Neural cell (in vitro differentiated cells): ENCODE results near the gene THEM4.

Source experiments
- EP300 ChIP-seq: fragments of 450-650 bp; conservative IDR thresholded peaks from 2 replicates; pipeline ENCODE4 v1.6.1; 2014; ENCODE audit warnings: antibody characterized with exemption, mild to moderate bottlenecking, moderate library complexity; ENCODE audit not compliant: poor library complexity, severe bottlenecking
- EZH2 ChIP-seq: fragments of 200-600, 300-800 bp; shearing (Covaris generic), sonication (generic); IDR thresholded peaks from 2 replicates; pipeline ENCODE4 v1.6.1; 2014; ENCODE audit warnings: antibody characterized with exemption, low read length, borderline replicate concordance, mild to moderate bottlenecking; ENCODE audit not compliant: insufficient read depth, poor library complexity, severe bottlenecking
- MXI1 ChIP-seq: fragments of 450-650 bp; conservative IDR thresholded peaks from 2 replicates; pipeline ENCODE4 v1.6.1; 2014; ENCODE audit warnings: antibody characterized with exemption, mild to moderate bottlenecking; ENCODE audit not compliant: poor library complexity, severe bottlenecking
- POLR2AphosphoS5 ChIP-seq: IDR thresholded peaks from 2 replicates; pipeline ENCODE4 v1.6.1; 2012
- SMC3 ChIP-seq: fragments of 450-650 bp; conservative IDR thresholded peaks from 2 replicates; pipeline ENCODE4 v1.6.1; 2014; ENCODE audit warnings: antibody characterized with exemption, mild to moderate bottlenecking, moderate library complexity; ENCODE audit not compliant: poor library complexity
- TF ChIP-seq, protein P1 (sequence below): fragments of 450-650 bp; IDR thresholded peaks from 2 replicates; pipeline ENCODE4 v1.5.1; 2014; ENCODE audit warnings: antibody characterized with exemption, mild to moderate bottlenecking, moderate library complexity; ENCODE audit not compliant: poor library complexity, severe bottlenecking
- TF ChIP-seq, protein P2 (sequence below): IDR thresholded peaks from 2 replicates; pipeline ENCODE4 v1.6.1; 2012; ENCODE audit warnings: borderline replicate concordance

DNA sequence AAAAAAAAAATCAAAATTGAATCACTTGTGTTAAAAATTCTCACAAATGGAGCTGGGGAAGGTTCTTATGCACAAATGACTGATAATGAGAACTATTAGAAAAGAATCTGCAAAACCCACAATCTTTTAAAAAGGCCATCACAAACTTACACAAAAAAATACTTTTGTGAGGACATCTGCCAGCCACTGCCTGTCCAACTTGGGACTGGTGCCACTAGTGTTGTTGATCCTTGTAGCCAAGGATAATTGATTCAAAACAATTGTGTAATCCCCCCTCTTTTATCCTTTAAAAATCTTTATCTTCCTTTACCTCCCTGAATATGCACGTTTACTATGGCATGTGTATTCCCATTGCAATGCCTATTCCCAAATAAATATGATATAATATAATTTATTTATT, 39.2 kb upstream of the THEM4 start:
- no peak for TF ChIP-seq EP300
- TF ChIP-seq, protein P1, sequence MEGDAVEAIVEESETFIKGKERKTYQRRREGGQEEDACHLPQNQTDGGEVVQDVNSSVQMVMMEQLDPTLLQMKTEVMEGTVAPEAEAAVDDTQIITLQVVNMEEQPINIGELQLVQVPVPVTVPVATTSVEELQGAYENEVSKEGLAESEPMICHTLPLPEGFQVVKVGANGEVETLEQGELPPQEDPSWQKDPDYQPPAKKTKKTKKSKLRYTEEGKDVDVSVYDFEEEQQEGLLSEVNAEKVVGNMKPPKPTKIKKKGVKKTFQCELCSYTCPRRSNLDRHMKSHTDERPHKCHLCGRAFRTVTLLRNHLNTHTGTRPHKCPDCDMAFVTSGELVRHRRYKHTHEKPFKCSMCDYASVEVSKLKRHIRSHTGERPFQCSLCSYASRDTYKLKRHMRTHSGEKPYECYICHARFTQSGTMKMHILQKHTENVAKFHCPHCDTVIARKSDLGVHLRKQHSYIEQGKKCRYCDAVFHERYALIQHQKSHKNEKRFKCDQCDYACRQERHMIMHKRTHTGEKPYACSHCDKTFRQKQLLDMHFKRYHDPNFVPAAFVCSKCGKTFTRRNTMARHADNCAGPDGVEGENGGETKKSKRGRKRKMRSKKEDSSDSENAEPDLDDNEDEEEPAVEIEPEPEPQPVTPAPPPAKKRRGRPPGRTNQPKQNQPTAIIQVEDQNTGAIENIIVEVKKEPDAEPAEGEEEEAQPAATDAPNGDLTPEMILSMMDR = no peak
- no peak for TF ChIP-seq EZH2
- TF ChIP-seq SMC3 = no peak
- TF ChIP-seq POLR2AphosphoS5 = no peak
- no peak for TF ChIP-seq MXI1
- TF ChIP-seq, protein P2, sequence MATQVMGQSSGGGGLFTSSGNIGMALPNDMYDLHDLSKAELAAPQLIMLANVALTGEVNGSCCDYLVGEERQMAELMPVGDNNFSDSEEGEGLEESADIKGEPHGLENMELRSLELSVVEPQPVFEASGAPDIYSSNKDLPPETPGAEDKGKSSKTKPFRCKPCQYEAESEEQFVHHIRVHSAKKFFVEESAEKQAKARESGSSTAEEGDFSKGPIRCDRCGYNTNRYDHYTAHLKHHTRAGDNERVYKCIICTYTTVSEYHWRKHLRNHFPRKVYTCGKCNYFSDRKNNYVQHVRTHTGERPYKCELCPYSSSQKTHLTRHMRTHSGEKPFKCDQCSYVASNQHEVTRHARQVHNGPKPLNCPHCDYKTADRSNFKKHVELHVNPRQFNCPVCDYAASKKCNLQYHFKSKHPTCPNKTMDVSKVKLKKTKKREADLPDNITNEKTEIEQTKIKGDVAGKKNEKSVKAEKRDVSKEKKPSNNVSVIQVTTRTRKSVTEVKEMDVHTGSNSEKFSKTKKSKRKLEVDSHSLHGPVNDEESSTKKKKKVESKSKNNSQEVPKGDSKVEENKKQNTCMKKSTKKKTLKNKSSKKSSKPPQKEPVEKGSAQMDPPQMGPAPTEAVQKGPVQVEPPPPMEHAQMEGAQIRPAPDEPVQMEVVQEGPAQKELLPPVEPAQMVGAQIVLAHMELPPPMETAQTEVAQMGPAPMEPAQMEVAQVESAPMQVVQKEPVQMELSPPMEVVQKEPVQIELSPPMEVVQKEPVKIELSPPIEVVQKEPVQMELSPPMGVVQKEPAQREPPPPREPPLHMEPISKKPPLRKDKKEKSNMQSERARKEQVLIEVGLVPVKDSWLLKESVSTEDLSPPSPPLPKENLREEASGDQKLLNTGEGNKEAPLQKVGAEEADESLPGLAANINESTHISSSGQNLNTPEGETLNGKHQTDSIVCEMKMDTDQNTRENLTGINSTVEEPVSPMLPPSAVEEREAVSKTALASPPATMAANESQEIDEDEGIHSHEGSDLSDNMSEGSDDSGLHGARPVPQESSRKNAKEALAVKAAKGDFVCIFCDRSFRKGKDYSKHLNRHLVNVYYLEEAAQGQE = no peak
